ENCODE results near the gene GNAT2.
A peak's percentile ranks its signal among the peaks of the same experiment; 100 is the strongest.

The GNAT2 gene

GRCh38 chr1:109610609-109611307 is 8.7 kb downstream of the GNAT2 start:
- no peak for DNase-seq (ENCODE audit: low read depth in 2 of 2)

GRCh38 chr1:109609881-109610280 is 9.5 kb downstream of the GNAT2 start:
- no peak for DNase-seq (ENCODE audit: low read depth in 2 of 2)

GRCh38 chr1:109605381-109605780 is 14.0 kb downstream of the GNAT2 start:
- no peak for DNase-seq (ENCODE audit: low read depth in 2 of 2)

GRCh38 chr1:109603229-109603628 is 16.2 kb downstream of the GNAT2 start:
- DNase-seq (ENCODE audit: low read depth in 2 of 2), result no peak

- no peak for DNase-seq (ENCODE audit: low read depth in 2 of 2)
These were observed 20.8 kb downstream of the GNAT2 start for GRCh38 chr1:109598655-109599054.

GRCh38 chr1:109598156-109598555 is 21.3 kb downstream of the GNAT2 start:
- no peak for DNase-seq (ENCODE audit: low read depth in 2 of 2)

- DNase-seq (ENCODE audit: low read depth in 2 of 2), result peak; percentile 54 to 61
These were observed 23.9 kb downstream of the GNAT2 start for GRCh38 chr1:109595531-109595930.

GRCh38 chr1:109592916-109593315 is 26.5 kb downstream of the GNAT2 start:
- no peak for DNase-seq (ENCODE audit: low read depth in 2 of 2)

GRCh38 chr1:109589679-109590078 is 29.7 kb downstream of the GNAT2 start:
- no peak for DNase-seq (ENCODE audit: low read depth in 2 of 2)

GRCh38 chr1:109589177-109589576 is 30.2 kb downstream of the GNAT2 start:
- no peak for DNase-seq (ENCODE audit: low read depth in 2 of 2)

GRCh38 chr1:109586055-109586454 is 33.4 kb downstream of the GNAT2 start:
- DNase-seq (ENCODE audit: low read depth in 2 of 2), result no peak

- DNase-seq (ENCODE audit: low read depth in 2 of 2), result no peak
These were observed 34.6 kb downstream of the GNAT2 start for GRCh38 chr1:109584766-109585165.

- no peak for DNase-seq (ENCODE audit: low read depth in 2 of 2)
These were observed 37.4 kb downstream of the GNAT2 start for GRCh38 chr1:109582021-109582420.

- no peak for DNase-seq (ENCODE audit: low read depth in 2 of 2)
These were observed 39.9 kb downstream of the GNAT2 start for GRCh38 chr1:109579491-109579890.

GRCh38 chr1:109578947-109579443 is 40.4 kb downstream of the GNAT2 start:
- DNase-seq (ENCODE audit: low read depth in 2 of 2), result no peak

GRCh38 chr1:109573785-109574184 is 45.6 kb downstream of the GNAT2 start:
- no peak for DNase-seq (ENCODE audit: low read depth in 2 of 2)

GRCh38 chr1:109570414-109570813 is 49.0 kb downstream of the GNAT2 start:
- DNase-seq (ENCODE audit: low read depth in 2 of 2), result no peak

- no peak for DNase-seq (ENCODE audit: low read depth in 2 of 2)
These were observed 50.1 kb downstream of the GNAT2 start for GRCh38 chr1:109569323-109569722.

GRCh38 chr1:109567877-109568672 is 51.3 kb downstream of the GNAT2 start:
- no peak for DNase-seq (ENCODE audit: low read depth in 2 of 2)

GRCh38 chr1:109566982-109567381 is 52.4 kb downstream of the GNAT2 start:
- DNase-seq (ENCODE audit: low read depth in 2 of 2), result no peak

- no peak for DNase-seq (ENCODE audit: low read depth in 2 of 2)
These were observed 54.2 kb downstream of the GNAT2 start for GRCh38 chr1:109565241-109565640.

GRCh38 chr1:109564194-109564878 is 55.1 kb downstream of the GNAT2 start:
- DNase-seq (ENCODE audit: low read depth in 2 of 2), result no peak
